Lower leg skin (tissue), 3 donors: ENCODE measurements around the gene CAPG.
"Not testable (repeated sequence)": the region's sequence is repeated elsewhere in the genome, so short reads cannot be mapped to it uniquely, and the experiment has no call there.

Experiments
- POLR2A ChIP-seq, 2 donors: fragments of 450-650 bp; IDR thresholded peaks; one replicate each; pipeline ENCODE4 v1.6.1; 2016 to 2017; ENCODE audit warnings: antibody characterized with exemption in 2 of 2, mild to moderate bottlenecking in 1 of 2, moderate library complexity in 1 of 2
- TF ChIP-seq, protein P1 (sequence below), 3 donors: fragments of 450-650 bp; IDR thresholded peaks; one replicate each; pipeline ENCODE4 v1.5.1; 2016; ENCODE audit warnings: antibody characterized with exemption in 3 of 3, mild to moderate bottlenecking in 3 of 3, moderate library complexity in 2 of 3

- TF ChIP-seq, protein P1, sequence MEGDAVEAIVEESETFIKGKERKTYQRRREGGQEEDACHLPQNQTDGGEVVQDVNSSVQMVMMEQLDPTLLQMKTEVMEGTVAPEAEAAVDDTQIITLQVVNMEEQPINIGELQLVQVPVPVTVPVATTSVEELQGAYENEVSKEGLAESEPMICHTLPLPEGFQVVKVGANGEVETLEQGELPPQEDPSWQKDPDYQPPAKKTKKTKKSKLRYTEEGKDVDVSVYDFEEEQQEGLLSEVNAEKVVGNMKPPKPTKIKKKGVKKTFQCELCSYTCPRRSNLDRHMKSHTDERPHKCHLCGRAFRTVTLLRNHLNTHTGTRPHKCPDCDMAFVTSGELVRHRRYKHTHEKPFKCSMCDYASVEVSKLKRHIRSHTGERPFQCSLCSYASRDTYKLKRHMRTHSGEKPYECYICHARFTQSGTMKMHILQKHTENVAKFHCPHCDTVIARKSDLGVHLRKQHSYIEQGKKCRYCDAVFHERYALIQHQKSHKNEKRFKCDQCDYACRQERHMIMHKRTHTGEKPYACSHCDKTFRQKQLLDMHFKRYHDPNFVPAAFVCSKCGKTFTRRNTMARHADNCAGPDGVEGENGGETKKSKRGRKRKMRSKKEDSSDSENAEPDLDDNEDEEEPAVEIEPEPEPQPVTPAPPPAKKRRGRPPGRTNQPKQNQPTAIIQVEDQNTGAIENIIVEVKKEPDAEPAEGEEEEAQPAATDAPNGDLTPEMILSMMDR (IDR thresholded peaks at IDR 0.05), result not testable (repeated sequence)
- TF ChIP-seq POLR2A (IDR thresholded peaks at IDR 0.05), result not testable (repeated sequence)
Measured at GRCh38 chr2:85362653-85363387, 47.3 kb downstream of the CAPG start.
